HepG2 (cell line): ENCODE results near the gene DMKN. TPM values are rescaled to one million over a fixed set of nuclear protein-coding genes. Genes with fewer than 3 reads are reported as not detected.
A peak's percentile ranks its signal among the peaks of the same experiment; 100 is the strongest.

ENCODE experiments used
- ATF7 ChIP-seq, 2 experiments: fragments of 450-650 bp in 1 of 2; sonication (generic) in 1 of 2; formaldehyde crosslinking in 1 of 2; IDR thresholded peaks; 2 replicates each; pipeline versions ENCODE4 v1.4.0 to v1.6.1; 2016 to 2020; ENCODE audit warnings: antibody characterized with exemption in 1 of 2, mild to moderate bottlenecking in 1 of 2, missing genetic modification reagents in 1 of 2
- CREM ChIP-seq, 2 experiments: sonication (generic) in 1 of 2; formaldehyde crosslinking in 1 of 2; IDR thresholded peaks; 2 replicates each; pipeline versions ENCODE4 v1.4.0 to v1.6.1; 2016 to 2020; ENCODE audit warnings: antibody characterized with exemption in 1 of 2, mild to moderate bottlenecking in 1 of 2, missing genetic modification reagents in 1 of 2
- FOXA3 ChIP-seq: IDR thresholded peaks from 2 replicates; pipeline ENCODE4 v1.6.1; 2016; ENCODE audit warnings: missing genetic modification reagents, missing compliant biosample characterization
- HES4 ChIP-seq: sonication (generic); formaldehyde crosslinking; IDR thresholded peaks from 2 replicates; pipeline ENCODE4 v1.9.0; 2021; ENCODE audit warnings: mild to moderate bottlenecking, missing genetic modification reagents, borderline replicate concordance
- IRX3 ChIP-seq: sonication (generic); formaldehyde crosslinking; IDR thresholded peaks from 2 replicates; pipeline ENCODE4 v1.8.1; 2023; ENCODE audit warnings: mild to moderate bottlenecking, low read depth, missing genetic modification reagents, borderline replicate concordance
- KDM2A ChIP-seq: sonication (generic); formaldehyde crosslinking; IDR thresholded peaks from 2 replicates; pipeline ENCODE4 v1.4.0; 2020; ENCODE audit warnings: low read depth, missing genetic modification reagents, borderline replicate concordance
- ZBTB21 ChIP-seq: sonication (generic); formaldehyde crosslinking; IDR thresholded peaks from 2 replicates; pipeline ENCODE4 v1.4.0; 2020; ENCODE audit warnings: missing genetic modification reagents
- ZBTB38 ChIP-seq: sonication (generic); formaldehyde crosslinking; IDR thresholded peaks from 2 replicates; pipeline ENCODE4 v1.5.1; 2020; ENCODE audit warnings: mild to moderate bottlenecking, missing genetic modification reagents
- ZFP91 ChIP-seq: sonication (generic); formaldehyde crosslinking; IDR thresholded peaks from 2 replicates; pipeline ENCODE4 v1.9.0; 2022; ENCODE audit warnings: missing genetic modification reagents, mild to moderate bottlenecking, borderline replicate concordance
- ZNF550 ChIP-seq: sonication (generic); formaldehyde crosslinking; IDR thresholded peaks from 2 replicates; pipeline ENCODE4 v1.4.0; 2020; ENCODE audit warnings: mild to moderate bottlenecking, missing genetic modification reagents, borderline replicate concordance
- ZNF775 ChIP-seq: sonication (generic); formaldehyde crosslinking; IDR thresholded peaks from 2 replicates; pipeline ENCODE4 v1.4.0; 2020; ENCODE audit warnings: missing genetic modification reagents, mild to moderate bottlenecking, moderate library complexity, borderline replicate concordance
- polyA plus RNA-seq, 8 experiments: library from polyadenylated mRNA; depleted of rRNA in 3 of 8; stranded (reverse) in 7 of 8; unstranded in 1 of 8; fragments of >200 nt; fragmentation: Illumina TruSeq in 4 of 8; extraction: Trizol in 4 of 8; gene quantifications; 2 replicates each; pipeline versions ENCODE4 v1.2.1 to v1.2.3, GENCODE V29; 2011 to 2016; ENCODE audit warnings: low read depth in 4 of 8, missing spikeins in 1 of 8, mixed read lengths in 1 of 8; ENCODE audit not compliant: insufficient read depth in 1 of 8
- total RNA-seq, 5 experiments: library from RNA; depleted of rRNA; stranded (reverse); fragments of >200 nt; fragmentation: Illumina TruSeq; extraction: Trizol; gene quantifications; 2 replicates each; pipeline ENCODE4 v1.2.3, GENCODE V29; 2016; ENCODE audit warnings: low read depth in 1 of 5

Gene DMKN
- total and polyA plus RNA-seq, 2 of the 13 experiments (the other 11 are each of a cell fraction or from before 2014, with no cell fraction given), result 50.8 to 57.1 TPM

GRCh38 chr19:35533201-35533821 lies 19.9 kb upstream of the DMKN start, which contains the start of gene GAPDHS (continued):
- peak; percentile 15; the same call in 1 of the 2 replicates for TF ChIP-seq KDM2A (CRISPR knock-in tag)
- no peak for TF ChIP-seq IRX3 (CRISPR knock-in tag)
- TF ChIP-seq ZNF550 (CRISPR knock-in tag), result no peak
- TF ChIP-seq CREM (IDR thresholded peaks at IDR 0.05), result no peak
- 0 out of 2 replicates have a peak, but pooled peaks have one; percentile 9 for TF ChIP-seq CREM (CRISPR knock-in tag; IDR thresholded peaks at IDR 0.05)
- TF ChIP-seq ATF7 (IDR thresholded peaks at IDR 0.05), result peak; percentile 84
- TF ChIP-seq ATF7 (CRISPR knock-in tag; IDR thresholded peaks at IDR 0.05), result no peak
- peak; percentile 56; the same call in 1 of the 2 replicates for TF ChIP-seq ZBTB38 (CRISPR knock-in tag)
- peak; percentile 38; the same call in 1 of the 2 replicates for TF ChIP-seq HES4 (CRISPR knock-in tag)
- no peak for TF ChIP-seq ZNF775 (CRISPR knock-in tag)
- TF ChIP-seq ZBTB21 (CRISPR knock-in tag), result peak; percentile 70; the same call in 1 of the 2 replicates
- no peak for TF ChIP-seq FOXA3
- peak; percentile 15; the same call in 1 of the 2 replicates for TF ChIP-seq ZFP91 (CRISPR knock-in tag)
